ENCODE results near the gene BCL2A1.
"Not testable (repeated sequence)": the region's sequence is repeated elsewhere in the genome, so short reads cannot be mapped to it uniquely, and the experiment has no call there.

BCL2A1 gene

GRCh38 chr15:79919090-79919748, 51.8 kb downstream of the BCL2A1 start:
- TF ChIP-seq CTCF (conservative IDR thresholded peaks at IDR 0.05) = no peak
- H3K27ac ChIP-seq = no peak overlapping the region

GRCh38 chr15:79918278-79918677, 52.7 kb downstream of the BCL2A1 start:
- TF ChIP-seq CTCF (conservative IDR thresholded peaks at IDR 0.05) (no peak), ZFX (IDR thresholded peaks at IDR 0.05) (no peak)
- no peak overlapping the region for H3K27ac ChIP-seq

- TF ChIP-seq ZFX (IDR thresholded peaks at IDR 0.05) (no peak), CTCF (conservative IDR thresholded peaks at IDR 0.05) (no peak)
- no peak overlapping the region for H3K27ac ChIP-seq
Measured at GRCh38 chr15:79916502-79917132, 54.4 kb downstream of the BCL2A1 start.

- not testable (repeated sequence) for H3K27ac ChIP-seq
Measured at GRCh38 chr15:79915776-79916501, 55.1 kb downstream of the BCL2A1 start.

- no peak overlapping the region for H3K27ac ChIP-seq
- TF ChIP-seq CTCF (conservative IDR thresholded peaks at IDR 0.05) (no peak), ZFX (IDR thresholded peaks at IDR 0.05) (no peak)
Measured at GRCh38 chr15:79914728-79915127, 56.3 kb downstream of the BCL2A1 start.

Measured in C4-2B (cell line).